A549 (cell line): ENCODE results near the gene HOXB5.

Experiments used
- CBX8 ChIP-seq: fragments of 200-600 bp; sonication (generic); IDR thresholded peaks from 2 replicates; pipeline ENCODE4 v1.6.1; 2016
- EP300 ChIP-seq, 2 experiments: fragments of >200 bp; sonication (Bioruptor Twin); formaldehyde crosslinking; IDR thresholded peaks; 2 replicates in 1 of 2; 3 replicates in 1 of 2; pipeline ENCODE4 v1.6.1; 2016 to 2017
- ESRRA ChIP-seq: fragments of 150-350 bp; IDR thresholded peaks from 2 replicates; pipeline ENCODE4 v1.6.1; 2014; ENCODE audit warnings: mild to moderate bottlenecking, low read length, borderline replicate concordance
- KDM1A ChIP-seq: fragments of 200-600 bp; sonication (generic); IDR thresholded peaks from 2 replicates; pipeline ENCODE4 v1.6.1; 2016; ENCODE audit warnings: low read depth, mild to moderate bottlenecking
- PHF8 ChIP-seq: fragments of 200-600 bp; sonication (generic); IDR thresholded peaks from 2 replicates; pipeline ENCODE4 v1.6.1; 2016; ENCODE audit warnings: low read depth, mild to moderate bottlenecking, antibody characterized with exemption, moderate library complexity, borderline replicate concordance
- POLR2A ChIP-seq: IDR thresholded peaks from 2 replicates; pipeline ENCODE4 v1.6.1; 2012; ENCODE audit warnings: mild to moderate bottlenecking, low read length
- ZSCAN20 ChIP-seq: fragments of 250-450 bp; sonication (Bioruptor Pico); IDR thresholded peaks from 2 replicates; pipeline ENCODE4 v1.8.0; 2022; ENCODE audit warnings: mild to moderate bottlenecking, moderate library complexity
- TF ChIP-seq, protein P1 (sequence below): IDR thresholded peaks from 2 replicates; pipeline ENCODE4 v1.6.1; 2012
- TF ChIP-seq, protein P2 (sequence below): fragments of >200 bp; sonication (Bioruptor Twin); formaldehyde crosslinking; IDR thresholded peaks from 3 replicates; pipeline ENCODE4 v1.5.1; 2016
- TF ChIP-seq, protein P3 (sequence below): fragments of 450-650 bp; IDR thresholded peaks from 2 replicates; pipeline ENCODE4 v1.6.1; 2014; ENCODE audit warnings: antibody characterized with exemption
- TF ChIP-seq, protein P4 (sequence below): fragments of 200-600 bp; sonication (generic); IDR thresholded peaks from 2 replicates; pipeline ENCODE4 v1.6.1; 2016; ENCODE audit warnings: antibody characterized with exemption, mild to moderate bottlenecking, moderate library complexity
- TF ChIP-seq, protein P5 (sequence below): fragments of 250-450 bp; sonication (Bioruptor Pico); IDR thresholded peaks from 2 replicates; pipeline ENCODE4 v1.5.0; 2021; ENCODE audit warnings: mild to moderate bottlenecking, moderate library complexity, borderline replicate concordance

DNA sequence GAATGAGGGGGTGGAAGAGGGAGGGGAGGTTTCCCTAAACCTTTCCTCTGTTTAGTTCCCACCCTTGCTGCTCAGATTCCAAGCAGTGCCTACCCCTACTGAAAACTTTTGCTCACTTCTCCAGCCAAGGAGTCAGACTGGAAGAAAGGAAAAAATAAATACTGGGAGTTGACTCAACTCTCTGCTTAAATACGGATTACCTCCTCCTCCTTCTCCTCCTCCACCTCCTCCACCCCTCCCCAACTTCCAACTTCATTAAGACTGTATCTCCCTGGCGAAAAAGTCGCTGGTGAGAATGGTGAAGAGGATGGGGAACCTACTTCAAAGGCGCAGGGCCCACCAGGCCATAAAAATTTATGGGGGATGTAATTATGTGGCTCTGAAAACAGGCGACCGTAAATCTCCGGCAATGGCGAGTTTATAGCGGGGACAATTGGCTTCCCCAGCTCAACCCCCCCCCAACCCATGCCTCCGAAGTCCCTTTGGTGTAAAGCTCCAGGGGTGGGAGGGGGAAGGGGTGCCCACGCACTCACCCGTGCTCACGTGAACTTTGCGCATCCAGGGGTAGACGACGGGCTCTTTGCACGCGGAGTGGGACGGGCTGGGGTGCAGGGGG, 16.1 kb downstream of the HOXB5 start:
- TF ChIP-seq ZSCAN20 (CRISPR knock-in tag) = no peak
- TF ChIP-seq, protein P1, sequence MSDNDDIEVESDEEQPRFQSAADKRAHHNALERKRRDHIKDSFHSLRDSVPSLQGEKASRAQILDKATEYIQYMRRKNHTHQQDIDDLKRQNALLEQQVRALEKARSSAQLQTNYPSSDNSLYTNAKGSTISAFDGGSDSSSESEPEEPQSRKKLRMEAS = no peak
- no peak for TF ChIP-seq CBX8
- TF ChIP-seq, protein P2, sequence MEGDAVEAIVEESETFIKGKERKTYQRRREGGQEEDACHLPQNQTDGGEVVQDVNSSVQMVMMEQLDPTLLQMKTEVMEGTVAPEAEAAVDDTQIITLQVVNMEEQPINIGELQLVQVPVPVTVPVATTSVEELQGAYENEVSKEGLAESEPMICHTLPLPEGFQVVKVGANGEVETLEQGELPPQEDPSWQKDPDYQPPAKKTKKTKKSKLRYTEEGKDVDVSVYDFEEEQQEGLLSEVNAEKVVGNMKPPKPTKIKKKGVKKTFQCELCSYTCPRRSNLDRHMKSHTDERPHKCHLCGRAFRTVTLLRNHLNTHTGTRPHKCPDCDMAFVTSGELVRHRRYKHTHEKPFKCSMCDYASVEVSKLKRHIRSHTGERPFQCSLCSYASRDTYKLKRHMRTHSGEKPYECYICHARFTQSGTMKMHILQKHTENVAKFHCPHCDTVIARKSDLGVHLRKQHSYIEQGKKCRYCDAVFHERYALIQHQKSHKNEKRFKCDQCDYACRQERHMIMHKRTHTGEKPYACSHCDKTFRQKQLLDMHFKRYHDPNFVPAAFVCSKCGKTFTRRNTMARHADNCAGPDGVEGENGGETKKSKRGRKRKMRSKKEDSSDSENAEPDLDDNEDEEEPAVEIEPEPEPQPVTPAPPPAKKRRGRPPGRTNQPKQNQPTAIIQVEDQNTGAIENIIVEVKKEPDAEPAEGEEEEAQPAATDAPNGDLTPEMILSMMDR = no peak
- TF ChIP-seq EP300 (IDR thresholded peaks at IDR 0.05) = no peak
- no peak for TF ChIP-seq ESRRA
- TF ChIP-seq KDM1A = no peak
- TF ChIP-seq POLR2A = no peak
- TF ChIP-seq, protein P3, sequence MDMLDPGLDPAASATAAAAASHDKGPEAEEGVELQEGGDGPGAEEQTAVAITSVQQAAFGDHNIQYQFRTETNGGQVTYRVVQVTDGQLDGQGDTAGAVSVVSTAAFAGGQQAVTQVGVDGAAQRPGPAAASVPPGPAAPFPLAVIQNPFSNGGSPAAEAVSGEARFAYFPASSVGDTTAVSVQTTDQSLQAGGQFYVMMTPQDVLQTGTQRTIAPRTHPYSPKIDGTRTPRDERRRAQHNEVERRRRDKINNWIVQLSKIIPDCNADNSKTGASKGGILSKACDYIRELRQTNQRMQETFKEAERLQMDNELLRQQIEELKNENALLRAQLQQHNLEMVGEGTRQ = no peak
- TF ChIP-seq, protein P4, sequence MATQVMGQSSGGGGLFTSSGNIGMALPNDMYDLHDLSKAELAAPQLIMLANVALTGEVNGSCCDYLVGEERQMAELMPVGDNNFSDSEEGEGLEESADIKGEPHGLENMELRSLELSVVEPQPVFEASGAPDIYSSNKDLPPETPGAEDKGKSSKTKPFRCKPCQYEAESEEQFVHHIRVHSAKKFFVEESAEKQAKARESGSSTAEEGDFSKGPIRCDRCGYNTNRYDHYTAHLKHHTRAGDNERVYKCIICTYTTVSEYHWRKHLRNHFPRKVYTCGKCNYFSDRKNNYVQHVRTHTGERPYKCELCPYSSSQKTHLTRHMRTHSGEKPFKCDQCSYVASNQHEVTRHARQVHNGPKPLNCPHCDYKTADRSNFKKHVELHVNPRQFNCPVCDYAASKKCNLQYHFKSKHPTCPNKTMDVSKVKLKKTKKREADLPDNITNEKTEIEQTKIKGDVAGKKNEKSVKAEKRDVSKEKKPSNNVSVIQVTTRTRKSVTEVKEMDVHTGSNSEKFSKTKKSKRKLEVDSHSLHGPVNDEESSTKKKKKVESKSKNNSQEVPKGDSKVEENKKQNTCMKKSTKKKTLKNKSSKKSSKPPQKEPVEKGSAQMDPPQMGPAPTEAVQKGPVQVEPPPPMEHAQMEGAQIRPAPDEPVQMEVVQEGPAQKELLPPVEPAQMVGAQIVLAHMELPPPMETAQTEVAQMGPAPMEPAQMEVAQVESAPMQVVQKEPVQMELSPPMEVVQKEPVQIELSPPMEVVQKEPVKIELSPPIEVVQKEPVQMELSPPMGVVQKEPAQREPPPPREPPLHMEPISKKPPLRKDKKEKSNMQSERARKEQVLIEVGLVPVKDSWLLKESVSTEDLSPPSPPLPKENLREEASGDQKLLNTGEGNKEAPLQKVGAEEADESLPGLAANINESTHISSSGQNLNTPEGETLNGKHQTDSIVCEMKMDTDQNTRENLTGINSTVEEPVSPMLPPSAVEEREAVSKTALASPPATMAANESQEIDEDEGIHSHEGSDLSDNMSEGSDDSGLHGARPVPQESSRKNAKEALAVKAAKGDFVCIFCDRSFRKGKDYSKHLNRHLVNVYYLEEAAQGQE = no peak
- TF ChIP-seq PHF8 = no peak
- TF ChIP-seq, protein P5, sequence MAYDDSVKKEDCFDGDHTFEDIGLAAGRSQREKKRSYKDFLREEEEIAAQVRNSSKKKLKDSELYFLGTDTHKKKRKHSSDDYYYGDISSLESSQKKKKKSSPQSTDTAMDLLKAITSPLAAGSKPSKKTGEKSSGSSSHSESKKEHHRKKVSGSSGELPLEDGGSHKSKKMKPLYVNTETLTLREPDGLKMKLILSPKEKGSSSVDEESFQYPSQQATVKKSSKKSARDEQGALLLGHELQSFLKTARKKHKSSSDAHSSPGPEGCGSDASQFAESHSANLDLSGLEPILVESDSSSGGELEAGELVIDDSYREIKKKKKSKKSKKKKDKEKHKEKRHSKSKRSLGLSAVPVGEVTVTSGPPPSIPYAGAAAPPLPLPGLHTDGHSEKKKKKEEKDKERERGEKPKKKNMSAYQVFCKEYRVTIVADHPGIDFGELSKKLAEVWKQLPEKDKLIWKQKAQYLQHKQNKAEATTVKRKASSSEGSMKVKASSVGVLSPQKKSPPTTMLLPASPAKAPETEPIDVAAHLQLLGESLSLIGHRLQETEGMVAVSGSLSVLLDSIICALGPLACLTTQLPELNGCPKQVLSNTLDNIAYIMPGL (CRISPR knock-in tag) = no peak
